T-helper 22 cell (primary cell): ENCODE data around the gene ZMYND12.

Experiments
- DNase-seq: peaks from one replicate; pipeline ENCODE4 v3.0.0-alpha.2; 2020; ENCODE audit warnings: low read depth

Gene ZMYND12

GRCh38 chr1:42439940-42440339 is 15.9 kb downstream of the ZMYND12 start:
- DNase-seq, result no peak

- no peak for DNase-seq
These were observed 21.5 kb downstream of the ZMYND12 start for GRCh38 chr1:42434340-42434739.

DNA sequence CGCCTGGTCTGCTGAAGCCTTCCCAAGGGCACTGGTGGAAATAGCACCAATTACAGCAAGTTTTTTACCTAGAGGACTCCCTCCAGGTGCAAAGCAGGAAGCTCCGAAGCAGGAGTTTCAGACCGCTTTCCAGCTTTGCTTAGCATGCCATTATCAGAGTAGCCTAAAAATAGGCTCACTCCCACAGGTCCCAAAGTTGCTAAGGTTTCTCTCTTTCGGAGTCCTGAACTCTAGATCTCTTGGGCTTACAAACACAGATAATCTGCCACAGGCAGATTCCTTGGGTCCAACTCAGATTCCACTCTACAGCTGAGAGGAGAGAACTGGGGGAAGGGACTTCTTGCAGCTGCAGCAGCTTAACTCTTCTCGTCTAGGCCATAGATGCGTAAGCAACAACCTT is 22.5 kb downstream of the ZMYND12 start:
- DNase-seq, result no peak

GRCh38 chr1:42432714-42433113 is 23.1 kb downstream of the ZMYND12 start:
- no peak for DNase-seq

- DNase-seq, result no peak
These were observed 24.3 kb downstream of the ZMYND12 start for GRCh38 chr1:42431514-42431913.

DNA sequence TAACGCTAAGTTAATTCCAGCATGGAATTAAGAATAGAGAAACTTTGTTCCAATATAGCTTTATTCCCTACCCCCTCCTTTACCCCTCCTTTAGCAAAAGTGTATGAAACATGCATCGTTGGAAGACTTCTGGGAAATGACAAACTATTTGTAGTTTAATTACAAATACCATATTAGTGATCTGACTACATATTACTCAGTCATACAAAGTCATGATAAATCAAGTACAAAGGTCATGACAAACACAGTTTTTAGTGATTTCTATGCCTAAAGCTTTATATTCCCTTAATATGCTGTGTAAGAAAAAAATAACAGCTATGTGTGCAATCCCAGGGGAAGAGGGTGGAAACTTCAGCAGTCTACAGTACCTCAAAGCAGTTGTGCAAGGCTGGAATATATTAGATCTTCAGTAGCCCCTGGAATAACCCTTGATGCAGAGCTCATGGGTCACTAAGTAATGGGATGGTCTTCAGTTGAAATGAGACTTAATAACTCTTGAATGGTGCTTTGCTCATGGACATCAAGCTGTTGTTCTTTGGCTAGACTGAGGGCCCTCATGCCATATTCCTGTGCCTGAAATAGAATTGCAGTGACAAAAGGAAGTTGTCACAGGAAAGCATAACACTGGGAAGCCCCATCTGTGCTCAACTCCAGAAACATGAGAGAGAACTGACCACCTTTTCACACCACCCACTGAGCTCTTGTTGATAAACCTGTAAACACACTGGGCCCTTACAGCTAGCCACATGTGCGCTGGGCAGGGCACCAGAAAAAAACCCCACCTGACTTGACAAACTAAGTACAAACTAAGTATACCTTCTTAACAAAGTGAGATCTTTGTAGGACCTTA is 25.3 kb downstream of the ZMYND12 start:
- no peak for DNase-seq

DNA sequence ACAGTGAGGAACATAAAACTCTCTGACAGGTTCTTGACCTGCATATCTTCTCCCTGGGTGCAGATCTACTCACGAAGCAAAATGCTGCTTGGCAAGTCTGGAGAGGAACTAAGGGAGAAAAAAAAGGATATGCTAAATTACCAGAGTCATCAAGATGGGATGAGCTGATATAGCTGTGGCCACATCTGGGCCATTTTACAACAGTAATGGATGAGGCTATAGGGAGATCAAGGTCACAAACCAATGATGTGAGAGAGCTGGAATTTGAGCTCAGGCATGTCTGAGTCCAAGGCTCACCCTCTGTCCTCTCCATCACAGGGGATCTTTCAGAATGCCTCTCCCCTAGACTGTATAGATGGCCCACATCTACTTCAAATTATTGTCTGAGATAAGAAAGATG is 26.2 kb downstream of the ZMYND12 start:
- no peak for DNase-seq

DNA sequence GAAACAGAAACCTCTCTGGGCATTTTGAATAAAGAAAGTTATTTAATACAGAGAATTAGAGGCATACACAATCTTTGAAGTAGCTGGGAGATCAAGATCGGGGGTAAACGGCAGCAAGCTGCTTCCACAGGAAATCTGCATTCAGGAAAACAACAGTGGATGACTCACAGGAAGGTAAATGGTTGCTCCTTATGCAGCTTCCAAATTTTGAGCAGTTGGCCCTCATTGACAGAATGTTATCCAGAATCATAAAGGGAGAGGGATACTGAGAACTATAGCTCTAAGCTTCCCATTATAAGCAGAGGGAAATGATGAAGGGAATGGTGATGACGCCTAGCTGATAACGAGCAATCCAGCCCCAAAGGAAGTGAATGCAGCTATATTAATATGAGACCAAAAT is 28.6 kb downstream of the ZMYND12 start:
- no peak for DNase-seq

GRCh38 chr1:42424201-42424600 is 31.6 kb downstream of the ZMYND12 start:
- DNase-seq, result no peak

DNA sequence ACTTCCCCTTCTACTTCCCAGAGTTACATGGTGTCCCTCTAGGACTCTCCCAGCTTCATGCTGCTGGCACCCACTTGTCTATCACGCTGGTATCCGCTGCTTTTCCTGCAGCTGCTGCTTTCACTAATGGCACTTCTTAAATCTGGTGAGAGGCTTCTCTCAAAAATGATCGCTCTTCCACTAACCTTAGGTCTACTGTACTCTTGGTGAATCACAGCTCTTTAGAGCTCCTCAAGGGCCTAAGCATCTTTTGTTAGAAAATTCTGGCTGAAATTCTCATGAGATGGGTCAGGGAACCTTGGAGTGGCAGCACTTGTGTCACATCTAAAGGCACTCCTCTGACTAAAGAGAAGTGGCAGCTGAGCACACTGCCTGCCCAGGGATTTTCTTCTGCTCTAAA is 32.1 kb downstream of the ZMYND12 start:
- DNase-seq, result no peak

- no peak for DNase-seq
These were observed 33.1 kb downstream of the ZMYND12 start for GRCh38 chr1:42422737-42423136.

DNA sequence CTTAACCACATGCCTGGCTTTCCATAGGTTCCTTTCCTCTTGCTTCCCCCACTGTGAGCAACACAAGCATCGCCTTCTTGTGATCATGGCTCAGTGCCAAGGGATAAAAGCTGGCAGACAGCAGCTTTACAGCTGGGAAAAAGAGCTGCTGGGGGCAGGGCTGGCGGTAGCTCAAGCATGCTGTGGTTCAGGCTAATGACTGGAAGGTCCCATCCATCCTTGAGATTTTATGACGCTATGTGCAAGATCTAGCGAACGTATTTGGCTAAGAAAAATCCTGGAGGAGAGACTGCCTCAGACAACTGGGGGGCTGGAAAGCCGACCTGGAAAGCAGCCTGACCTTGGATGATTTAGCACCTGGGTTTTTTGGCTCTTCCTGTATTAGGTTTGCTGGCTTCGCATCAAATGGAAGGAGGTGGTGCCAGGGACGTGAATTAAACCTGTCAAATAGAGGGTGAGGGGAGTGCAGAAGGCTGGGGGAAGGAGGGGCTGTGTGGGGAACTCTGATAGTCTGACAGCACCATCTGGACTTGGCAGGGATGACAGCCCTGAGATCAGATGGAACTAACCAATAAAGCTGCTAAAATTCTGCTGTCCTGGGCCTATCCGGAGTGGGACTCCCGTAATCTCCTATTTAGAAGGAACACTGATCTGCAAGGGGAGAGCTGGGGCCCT is 34.8 kb downstream of the ZMYND12 start:
- DNase-seq, result no peak

- no peak for DNase-seq
These were observed 35.7 kb downstream of the ZMYND12 start for GRCh38 chr1:42420121-42420520.

DNA sequence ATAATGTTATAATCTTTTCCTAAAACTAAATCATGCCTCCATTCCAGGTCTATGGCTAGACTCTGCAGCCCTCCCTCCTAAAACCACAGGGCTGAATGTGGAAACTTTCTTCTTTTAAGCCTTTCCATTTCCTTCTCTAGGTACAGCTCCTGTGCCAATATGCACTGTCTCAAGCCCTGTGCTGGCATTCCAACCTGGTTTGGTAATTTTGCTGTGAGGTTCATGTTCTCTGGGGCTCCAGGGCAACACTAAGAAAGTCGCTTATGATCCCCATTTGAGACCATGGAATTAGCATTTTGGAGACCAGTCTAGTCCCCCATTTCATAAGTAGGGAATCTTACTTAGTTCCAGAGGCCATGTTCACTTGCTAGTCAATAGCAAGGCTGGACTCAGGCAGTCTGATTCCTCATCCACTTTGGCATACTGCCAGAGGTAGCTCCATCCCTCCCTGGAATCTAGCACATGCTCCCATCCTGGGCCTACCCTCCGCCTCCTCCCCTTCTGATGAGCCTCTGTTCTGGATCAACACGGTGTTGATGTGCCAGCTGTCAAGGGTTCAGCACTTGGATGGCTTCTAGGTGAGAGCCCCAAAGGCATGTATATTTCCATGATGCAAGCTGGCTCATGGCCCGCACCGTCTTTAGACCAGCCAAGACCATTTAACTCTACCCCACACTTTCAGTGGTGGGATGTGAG is 36.5 kb downstream of the ZMYND12 start:
- no peak for DNase-seq

DNA sequence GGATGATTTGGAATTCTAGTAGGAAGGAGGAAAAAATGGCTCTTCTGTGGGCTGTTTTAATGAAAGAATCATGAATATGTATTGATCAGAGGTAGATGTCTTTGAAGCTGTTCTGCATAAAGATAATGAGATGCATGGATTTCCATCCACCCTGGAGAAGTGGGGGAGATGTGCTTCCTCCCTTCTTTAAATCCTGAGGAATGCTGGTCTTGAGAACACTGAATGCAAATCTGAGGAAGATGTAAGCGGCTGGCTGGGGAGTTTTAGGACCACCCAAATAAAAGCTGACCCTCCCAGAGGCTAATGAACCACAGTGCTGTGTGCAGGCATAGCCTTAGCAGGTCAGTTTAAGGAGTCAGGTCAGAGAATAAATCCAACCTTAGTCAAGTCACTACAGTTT is 37.3 kb downstream of the ZMYND12 start:
- no peak for DNase-seq

GRCh38 chr1:42417166-42417565 is 38.7 kb downstream of the ZMYND12 start:
- no peak for DNase-seq

GRCh38 chr1:42414551-42415496 is 41.0 kb downstream of the ZMYND12 start:
- no peak for DNase-seq

GRCh38 chr1:42403880-42404400 is 51.9 kb downstream of the ZMYND12 start:
- no peak for DNase-seq

DNA sequence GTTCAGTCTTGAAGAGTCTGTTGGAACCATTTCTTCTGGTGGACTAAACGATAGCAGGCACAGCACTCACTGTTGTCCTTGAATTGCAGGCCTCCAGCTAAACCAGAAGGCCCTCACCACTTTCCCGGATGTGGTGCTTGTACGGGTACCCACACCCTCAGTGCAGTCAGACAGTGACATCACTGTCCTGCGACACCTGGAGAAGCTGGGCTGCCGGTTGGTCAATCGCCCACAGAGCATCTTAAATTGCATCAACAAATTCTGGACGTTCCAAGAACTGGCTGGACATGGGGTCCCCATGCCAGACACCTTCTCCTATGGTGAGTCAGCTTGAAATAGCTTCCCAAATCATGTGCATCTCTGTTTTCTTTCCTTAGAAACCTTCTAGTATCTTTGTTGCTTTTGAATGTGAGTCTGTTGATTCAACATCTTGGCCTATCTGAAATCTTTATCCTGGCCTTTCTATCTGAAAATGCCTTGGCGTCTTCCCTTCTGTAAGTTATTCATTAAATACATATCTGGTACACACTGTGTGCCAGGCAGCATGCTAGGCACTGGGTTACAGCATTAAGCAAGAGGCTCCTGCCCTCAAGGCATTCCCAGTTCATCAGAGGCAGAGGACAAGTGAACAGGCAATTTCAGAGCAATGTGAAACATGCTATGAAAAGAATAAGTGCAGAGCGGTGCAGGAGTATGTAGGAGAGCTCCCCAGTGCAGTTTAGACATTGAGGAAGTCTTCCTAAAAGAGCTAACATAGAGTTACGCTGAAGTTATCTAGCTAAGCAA is 56.3 kb downstream of the ZMYND12 start:
- DNase-seq, result no peak

DNA sequence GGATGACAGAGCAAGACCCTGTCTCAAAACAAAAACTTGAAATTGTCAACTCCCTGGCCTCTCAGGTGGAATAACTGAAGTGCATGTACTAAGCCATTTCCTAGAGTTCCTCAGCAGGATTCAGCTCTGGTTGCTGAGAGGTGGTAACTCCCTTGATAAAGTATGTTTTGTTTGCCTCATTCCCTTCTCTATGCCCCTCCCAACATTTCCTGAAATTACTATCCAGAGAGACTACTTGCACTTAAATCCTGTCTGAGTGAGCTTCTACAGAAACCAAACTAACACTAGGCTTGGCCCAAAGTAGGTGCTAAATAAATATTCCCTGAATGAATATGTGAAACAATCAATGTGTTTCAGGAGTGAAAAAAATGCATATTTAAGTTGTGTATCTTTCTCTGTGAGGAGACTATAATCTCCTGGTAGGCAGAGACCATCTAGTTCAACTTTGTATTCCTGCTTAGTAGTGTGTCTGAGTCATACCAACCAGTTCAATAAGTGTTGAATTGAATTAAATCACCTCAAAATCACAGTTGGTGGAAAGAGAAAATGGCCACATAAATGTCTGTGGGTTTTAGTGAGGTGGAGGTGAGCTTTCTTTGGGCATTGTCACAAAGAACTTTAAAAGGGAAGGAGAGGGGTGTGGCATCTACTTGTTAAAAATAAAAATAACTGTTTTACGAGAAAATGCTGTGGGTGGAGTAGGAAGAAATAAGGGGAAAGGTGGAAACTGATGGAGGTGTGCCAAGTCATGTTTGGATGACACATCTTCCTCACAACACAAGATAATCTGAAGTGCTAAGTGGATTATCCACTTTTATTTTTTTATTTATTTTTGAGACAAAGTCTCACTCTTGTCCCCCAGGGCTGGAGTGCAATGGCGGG is 62.6 kb downstream of the ZMYND12 start:
- no peak for DNase-seq
